DOHH2 (cell line): ENCODE results near the gene DQX1.

ENCODE experiments used
- H3F3A ChIP-seq: fragments of 200-600 bp; sonication (generic), shearing (Covaris generic); 2 replicates; pipeline ENCODE4 v1.6.0; 2016; ENCODE audit warnings: antibody characterized with exemption, mild to moderate bottlenecking; ENCODE audit not compliant: control insufficient read depth, insufficient read depth
- H3K27ac ChIP-seq: fragments of 200-600 bp; sonication (generic); 2 replicates; pipeline ENCODE4 v1.5.1; 2014; ENCODE audit warnings: low read depth, mild to moderate bottlenecking, low read length, moderate library complexity
- H3K27me3 ChIP-seq: fragments of 200-600 bp; sonication (generic); 2 replicates; pipeline ENCODE4 v1.6.1; 2014; ENCODE audit warnings: mild to moderate bottlenecking, low read length, mixed read lengths; ENCODE audit not compliant: control insufficient read depth
- H3K36me3 ChIP-seq: fragments of 200-600 bp; sonication (generic); 2 replicates; pipeline ENCODE4 v1.6.1; 2014; ENCODE audit warnings: mild to moderate bottlenecking, low read length, moderate library complexity, mixed read lengths; ENCODE audit not compliant: control insufficient read depth
- H3K4me1 ChIP-seq: fragments of 200-600 bp; sonication (generic); 2 replicates; pipeline ENCODE4 v1.6.1; 2014; ENCODE audit warnings: mild to moderate bottlenecking, low read length, mixed read lengths; ENCODE audit not compliant: control insufficient read depth
- H3K4me2 ChIP-seq: fragments of 200-600 bp; sonication (generic); 2 replicates; pipeline ENCODE4 v1.6.0; 2014; ENCODE audit warnings: mild to moderate bottlenecking, low read length, moderate library complexity
- H3K4me3 ChIP-seq: fragments of 200-600 bp; sonication (generic); 2 replicates; pipeline ENCODE4 v1.5.1; 2014; ENCODE audit warnings: mild to moderate bottlenecking, low read length, mixed read lengths
- H3K79me2 ChIP-seq: fragments of 200-600 bp; sonication (generic); 2 replicates; pipeline ENCODE4 v1.6.1; 2014; ENCODE audit warnings: mild to moderate bottlenecking, low read length, mixed read lengths; ENCODE audit not compliant: control insufficient read depth
- H3K9me2 ChIP-seq: fragments of 200-600 bp; sonication (generic); replicated peaks from 2 replicates; pipeline ENCODE4 v1.6.1; 2014; ENCODE audit warnings: mild to moderate bottlenecking, low read length, mixed read lengths; ENCODE audit not compliant: control insufficient read depth
- H3K9me3 ChIP-seq: fragments of 200-600 bp; sonication (generic); 2 replicates; pipeline ENCODE4 v1.6.1; 2014; ENCODE audit warnings: antibody characterized with exemption, low read length, mixed read lengths; ENCODE audit not compliant: control insufficient read depth, insufficient read depth
- H4K20me1 ChIP-seq: fragments of 200-600 bp; sonication (generic); 2 replicates; pipeline ENCODE4 v1.6.0; 2014; ENCODE audit warnings: low read depth, mild to moderate bottlenecking, antibody characterized with exemption, low read length, moderate library complexity; ENCODE audit not compliant: control insufficient read depth, insufficient read depth
- EZH2phosphoT487 ChIP-seq: fragments of 200-600 bp; sonication (generic); IDR thresholded peaks from 2 replicates; pipeline ENCODE4 v1.6.1; 2017; ENCODE audit warnings: borderline replicate concordance, mild to moderate bottlenecking, antibody characterized with exemption, low read length, moderate library complexity, mixed read lengths
- TF ChIP-seq, protein P1 (sequence below): fragments of 200-600 bp; sonication (generic); IDR thresholded peaks from one replicate; pipeline ENCODE4 v1.5.1; 2014; ENCODE audit warnings: antibody characterized with exemption, mild to moderate bottlenecking, low read depth, low read length; ENCODE audit not compliant: poor library complexity, severe bottlenecking

DQX1 gene

DNA sequence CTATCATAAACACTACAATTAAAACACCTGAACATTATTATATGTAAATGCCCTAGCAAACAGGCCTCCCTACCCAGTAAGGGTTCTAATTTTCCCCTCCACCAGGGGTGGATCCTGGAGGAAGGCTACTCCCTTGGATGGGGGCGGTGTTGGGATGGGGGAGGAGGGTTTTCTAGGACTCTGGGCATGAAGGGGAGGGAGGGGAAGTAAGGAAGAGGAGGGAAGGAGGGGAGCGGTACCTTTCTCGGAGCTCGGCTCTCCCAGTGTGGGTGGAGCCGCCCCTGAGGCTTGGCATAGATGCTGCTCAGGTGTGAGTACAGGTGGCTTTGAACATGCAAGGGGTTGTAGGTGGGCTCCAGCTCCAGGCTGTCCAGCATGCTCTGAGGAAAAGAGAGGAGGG lies 33.9 kb upstream of the DQX1 start:
- no peaks in the 10 kb centered on the region for H3F3A ChIP-seq
- no peak overlapping the region for H3K27ac ChIP-seq
- no peaks in the 10 kb centered on the region; the same call in 1 of the 2 replicates for H4K20me1 ChIP-seq
- peaks cover 21% of the 10 kb centered on the region for H3K27me3 ChIP-seq
- no peak for TF ChIP-seq EZH2phosphoT487
- TF ChIP-seq, protein P1, sequence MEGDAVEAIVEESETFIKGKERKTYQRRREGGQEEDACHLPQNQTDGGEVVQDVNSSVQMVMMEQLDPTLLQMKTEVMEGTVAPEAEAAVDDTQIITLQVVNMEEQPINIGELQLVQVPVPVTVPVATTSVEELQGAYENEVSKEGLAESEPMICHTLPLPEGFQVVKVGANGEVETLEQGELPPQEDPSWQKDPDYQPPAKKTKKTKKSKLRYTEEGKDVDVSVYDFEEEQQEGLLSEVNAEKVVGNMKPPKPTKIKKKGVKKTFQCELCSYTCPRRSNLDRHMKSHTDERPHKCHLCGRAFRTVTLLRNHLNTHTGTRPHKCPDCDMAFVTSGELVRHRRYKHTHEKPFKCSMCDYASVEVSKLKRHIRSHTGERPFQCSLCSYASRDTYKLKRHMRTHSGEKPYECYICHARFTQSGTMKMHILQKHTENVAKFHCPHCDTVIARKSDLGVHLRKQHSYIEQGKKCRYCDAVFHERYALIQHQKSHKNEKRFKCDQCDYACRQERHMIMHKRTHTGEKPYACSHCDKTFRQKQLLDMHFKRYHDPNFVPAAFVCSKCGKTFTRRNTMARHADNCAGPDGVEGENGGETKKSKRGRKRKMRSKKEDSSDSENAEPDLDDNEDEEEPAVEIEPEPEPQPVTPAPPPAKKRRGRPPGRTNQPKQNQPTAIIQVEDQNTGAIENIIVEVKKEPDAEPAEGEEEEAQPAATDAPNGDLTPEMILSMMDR = no peak
- no peaks in the 10 kb centered on the region for H3K9me3 ChIP-seq
- H3K4me1 ChIP-seq = peaks cover 9% of the 10 kb centered on the region
- peaks cover 13% of the 10 kb centered on the region for H3K79me2 ChIP-seq
- H3K4me2 ChIP-seq = no peak overlapping the region
- H3K36me3 ChIP-seq = peaks cover 13% of the 10 kb centered on the region
- H3K9me2 ChIP-seq = no peaks in the 10 kb centered on the region
- no peak overlapping the region for H3K4me3 ChIP-seq

DNA sequence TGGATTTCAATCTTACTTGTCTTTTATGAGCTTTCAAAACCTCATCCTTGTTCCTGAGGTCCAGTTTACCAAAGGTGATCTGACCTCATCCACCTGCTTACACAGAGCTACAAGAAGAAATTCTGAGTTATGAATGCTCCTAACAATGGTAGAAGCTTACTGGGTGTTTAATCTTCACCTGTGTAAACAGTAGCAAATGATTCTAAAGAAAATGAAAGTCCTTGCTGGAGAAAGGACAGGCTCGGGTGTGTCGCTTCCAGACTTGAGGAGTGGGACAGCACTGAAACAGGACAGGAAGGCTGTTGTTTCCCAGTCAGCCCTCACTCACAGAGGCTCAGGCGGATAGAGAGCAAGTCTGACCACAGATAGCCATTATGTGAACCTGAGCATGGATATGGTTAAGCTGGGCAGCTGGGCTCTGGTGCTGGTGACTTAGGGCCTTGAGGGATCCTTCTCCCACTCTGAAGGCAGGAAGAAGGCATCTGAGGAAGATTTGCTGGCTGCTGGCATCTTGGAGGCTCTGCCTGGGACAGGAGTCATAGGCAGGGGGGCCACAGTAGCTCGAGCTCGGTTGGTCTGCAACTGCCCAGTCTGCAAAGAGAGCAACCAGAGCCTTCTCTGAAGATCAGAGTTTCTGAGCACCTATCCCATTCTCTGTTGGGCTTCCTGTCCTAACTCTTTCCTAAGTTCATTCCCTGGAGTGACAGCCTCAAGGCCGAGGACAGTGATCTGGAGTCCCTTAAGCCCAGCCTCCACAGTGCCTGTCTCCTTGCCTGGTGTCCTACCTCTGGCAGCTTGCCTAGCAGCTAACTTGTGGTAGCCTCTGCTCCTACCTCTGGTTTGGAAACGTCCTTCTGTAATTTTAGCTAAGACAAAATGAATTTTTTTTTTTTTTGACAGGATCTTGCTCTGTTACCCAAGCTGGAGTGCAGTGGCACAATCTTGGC lies 32.5 kb upstream of the DQX1 start:
- Histone ChIP-seq H3K36me3 (peaks cover 13% of the 10 kb centered on the region), H3K4me2 (no peak overlapping the region), H3K4me1 (peaks cover 14% of the 10 kb centered on the region), H3K27me3 (peaks cover 17% of the 10 kb centered on the region), H4K20me1 (no peaks in the 10 kb centered on the region; the same call in 1 of the 2 replicates), H3K79me2 (peaks cover 17% of the 10 kb centered on the region), H3K27ac (no peak overlapping the region), H3K9me3 (no peaks in the 10 kb centered on the region), H3F3A (no peaks in the 10 kb centered on the region), H3K4me3 (no peak overlapping the region), H3K9me2 (no peaks in the 10 kb centered on the region)
- no peak for TF ChIP-seq EZH2phosphoT487
- TF ChIP-seq, protein P1 = no peak

DNA sequence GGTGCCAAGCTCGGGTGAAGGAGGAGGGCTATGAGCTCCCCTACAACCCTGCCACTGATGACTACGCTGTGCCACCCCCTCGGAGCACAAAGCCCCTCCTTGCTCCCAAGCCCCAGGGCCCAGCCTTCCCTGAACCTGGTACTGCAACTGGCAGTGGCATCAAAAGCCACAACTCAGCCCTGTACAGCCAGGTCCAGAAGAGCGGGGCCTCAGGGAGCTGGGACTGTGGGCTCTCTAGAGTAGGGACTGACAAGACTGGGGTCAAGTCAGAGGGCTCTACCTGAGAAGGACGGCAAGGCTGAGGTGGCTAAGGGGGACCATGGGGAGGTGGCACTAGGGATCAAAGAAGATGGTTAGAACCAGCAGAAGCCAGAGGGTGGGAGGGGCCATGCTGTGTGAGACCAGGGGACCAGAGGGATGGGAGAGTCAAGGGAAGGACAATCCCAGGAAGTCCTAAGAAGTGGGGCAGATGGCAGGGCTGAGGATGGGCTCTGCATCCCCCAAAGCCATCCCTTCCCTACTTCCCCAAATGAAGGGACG lies 30.9 kb upstream of the DQX1 start:
- no peak overlapping the region for H3K4me3 ChIP-seq
- peaks cover 17% of the 10 kb centered on the region for H3K79me2 ChIP-seq
- no peaks in the 10 kb centered on the region for H3K9me3 ChIP-seq
- peaks cover 13% of the 10 kb centered on the region for H3K36me3 ChIP-seq
- peaks cover 14% of the 10 kb centered on the region for H3K27me3 ChIP-seq
- H4K20me1 ChIP-seq = no peaks in the 10 kb centered on the region; the same call in 1 of the 2 replicates
- H3K4me1 ChIP-seq = peaks cover 28% of the 10 kb centered on the region
- no peaks in the 10 kb centered on the region for H3K9me2 ChIP-seq
- H3K4me2 ChIP-seq = no peak overlapping the region
- TF ChIP-seq, protein P1 = no peak
- TF ChIP-seq EZH2phosphoT487 = no peak
- H3F3A ChIP-seq = no peaks in the 10 kb centered on the region
- no peak overlapping the region for H3K27ac ChIP-seq
